HG03460 (cell line): Measurements from ENCODE around the gene PLCB1.

Source experiments
- ATAC-seq: cut with Tn5 transposase; IDR thresholded peaks from one replicate; pipeline ENCODE4 v1.9.1; 2021; ENCODE audit not compliant: unreplicated experiment

The PLCB1 gene

GRCh38 chr20:8394308-8394945 lies 262.4 kb downstream of the PLCB1 start:
- peak; percentile 78 for ATAC-seq

- no peak for ATAC-seq
These were observed 263.9 kb downstream of the PLCB1 start for GRCh38 chr20:8395956-8396355.

- no peak for ATAC-seq
These were observed 266.4 kb downstream of the PLCB1 start for GRCh38 chr20:8398263-8399051.

GRCh38 chr20:8399947-8400346 lies 267.9 kb downstream of the PLCB1 start:
- peak; percentile 96 for ATAC-seq

GRCh38 chr20:8400486-8400885 lies 268.4 kb downstream of the PLCB1 start:
- no peak for ATAC-seq

GRCh38 chr20:8401556-8401955 lies 269.5 kb downstream of the PLCB1 start:
- no peak for ATAC-seq

GRCh38 chr20:8402798-8403197 lies 270.7 kb downstream of the PLCB1 start:
- ATAC-seq = no peak

GRCh38 chr20:8404912-8405635 lies 273.0 kb downstream of the PLCB1 start:
- ATAC-seq = no peak

- no peak for ATAC-seq
These were observed 274.3 kb downstream of the PLCB1 start for GRCh38 chr20:8406391-8406790.

- no peak for ATAC-seq
These were observed 276.7 kb downstream of the PLCB1 start for GRCh38 chr20:8408587-8409307.

GRCh38 chr20:8413691-8414090 lies 281.6 kb downstream of the PLCB1 start:
- ATAC-seq = no peak

- no peak for ATAC-seq
These were observed 282.7 kb downstream of the PLCB1 start for GRCh38 chr20:8414586-8415274.

- no peak for ATAC-seq
These were observed 289.9 kb downstream of the PLCB1 start for GRCh38 chr20:8421981-8422380.

- ATAC-seq = no peak
These were observed 291.4 kb downstream of the PLCB1 start for GRCh38 chr20:8423482-8423881.

GRCh38 chr20:8424010-8424409 lies 291.9 kb downstream of the PLCB1 start:
- no peak for ATAC-seq

- no peak for ATAC-seq
These were observed 292.9 kb downstream of the PLCB1 start for GRCh38 chr20:8425016-8425415.

- ATAC-seq = no peak
These were observed 293.7 kb downstream of the PLCB1 start for GRCh38 chr20:8425802-8426201.

- no peak for ATAC-seq
These were observed 295.5 kb downstream of the PLCB1 start for GRCh38 chr20:8427419-8428040.

- ATAC-seq = no peak
These were observed 296.9 kb downstream of the PLCB1 start for GRCh38 chr20:8428988-8429387.
